Measurements from ENCODE around the gene MTRF1L.
"Not testable (repeated sequence)": the region's sequence is repeated elsewhere in the genome, so short reads cannot be mapped to it uniquely, and the experiment has no call there.

Gene MTRF1L

DNA sequence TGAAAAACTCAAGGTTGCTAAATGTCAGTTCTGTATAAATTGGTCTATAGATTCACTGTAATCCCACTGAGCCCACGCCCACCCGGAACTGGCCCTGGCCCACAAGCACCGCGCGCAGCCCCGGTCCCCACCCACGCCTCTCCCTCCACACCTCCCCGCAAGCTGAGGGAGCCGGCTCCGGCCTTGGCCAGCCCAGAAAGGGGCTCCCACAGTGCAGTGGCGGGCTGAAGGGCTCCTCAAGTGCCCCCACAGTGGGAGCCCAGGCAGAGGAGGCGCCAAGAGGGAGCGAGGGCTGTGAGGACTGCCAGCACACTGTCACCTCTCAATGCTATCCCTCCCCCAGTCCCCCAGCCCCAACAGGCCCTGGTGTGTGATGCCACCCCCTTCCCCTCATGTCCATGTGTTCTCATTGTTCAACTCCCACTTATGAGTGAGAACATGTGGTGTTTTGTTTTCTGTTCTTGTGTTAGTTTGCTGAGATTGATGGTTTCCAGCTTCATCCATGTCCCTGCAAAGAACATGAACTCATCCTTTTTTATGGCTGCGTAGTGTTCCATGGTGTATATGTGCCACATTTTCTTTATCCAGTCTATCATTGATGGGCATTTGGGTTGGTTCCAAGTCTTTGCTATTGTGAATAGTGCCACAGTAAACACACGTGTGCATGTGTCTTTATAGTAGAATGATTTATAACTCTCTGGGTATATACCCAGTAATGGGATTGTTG lies 36.2 kb downstream of the MTRF1L start:
- not testable (repeated sequence) for DNase-seq

DNA sequence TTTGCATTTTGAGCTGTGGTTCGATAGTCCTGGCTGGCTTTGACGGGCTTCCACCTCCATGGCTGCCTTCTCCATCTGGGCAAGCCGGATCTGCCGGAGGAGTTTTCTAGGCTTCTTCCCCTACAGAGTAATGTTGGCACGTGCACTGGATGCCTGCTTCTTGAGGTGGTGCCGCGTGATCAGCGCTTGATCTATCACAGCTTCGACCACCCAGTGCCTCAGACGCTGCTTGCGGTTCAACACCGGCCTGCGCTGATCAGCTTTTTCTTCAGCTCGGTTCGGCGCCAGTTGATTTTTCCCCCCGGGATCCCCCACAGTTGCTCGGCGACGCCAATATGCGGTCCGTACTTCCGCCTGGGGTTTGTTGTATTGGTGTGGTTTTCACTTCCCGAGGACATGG lies 43.2 kb downstream of the MTRF1L start:
- no peak for DNase-seq

DNA sequence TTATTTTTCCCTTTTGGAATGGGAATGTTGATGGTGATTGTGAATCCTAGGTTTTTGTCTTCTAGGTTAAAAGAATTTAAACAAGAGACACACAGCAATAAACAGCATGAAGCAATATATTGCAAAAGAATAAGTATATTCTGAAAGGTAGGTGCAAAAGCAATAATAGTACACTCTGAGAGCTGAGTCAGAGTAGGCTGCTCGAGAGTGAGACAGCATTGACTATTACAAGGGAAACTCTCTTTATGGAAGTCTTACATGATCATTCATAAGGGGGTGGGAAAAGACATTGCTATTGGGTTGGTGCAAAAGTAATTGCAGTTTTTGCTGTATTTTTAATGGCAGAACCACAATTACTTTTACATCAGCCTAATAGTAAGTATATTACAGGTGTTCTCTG lies 44.7 kb downstream of the MTRF1L start:
- DNase-seq: no peak

DNA sequence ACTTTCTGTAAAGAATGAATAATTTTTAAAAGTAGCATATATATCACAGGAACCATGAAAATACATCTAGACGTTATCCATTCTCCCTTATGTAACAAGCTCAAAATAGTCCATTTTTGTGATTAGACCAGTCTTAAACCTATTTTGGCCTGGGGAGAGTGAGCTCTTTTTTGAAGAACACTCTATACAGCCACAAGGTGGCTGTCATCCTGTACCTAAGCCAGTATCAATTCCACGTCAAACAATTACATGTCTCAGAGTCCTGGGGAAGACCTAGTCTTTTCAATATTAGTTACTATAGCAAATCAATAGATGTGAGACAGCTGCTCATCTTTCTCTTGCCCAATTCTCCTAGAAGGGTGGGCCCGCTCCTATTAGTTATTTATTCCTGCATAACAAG lies 48.1 kb downstream of the MTRF1L start:
- DNase-seq: no peak

DNA sequence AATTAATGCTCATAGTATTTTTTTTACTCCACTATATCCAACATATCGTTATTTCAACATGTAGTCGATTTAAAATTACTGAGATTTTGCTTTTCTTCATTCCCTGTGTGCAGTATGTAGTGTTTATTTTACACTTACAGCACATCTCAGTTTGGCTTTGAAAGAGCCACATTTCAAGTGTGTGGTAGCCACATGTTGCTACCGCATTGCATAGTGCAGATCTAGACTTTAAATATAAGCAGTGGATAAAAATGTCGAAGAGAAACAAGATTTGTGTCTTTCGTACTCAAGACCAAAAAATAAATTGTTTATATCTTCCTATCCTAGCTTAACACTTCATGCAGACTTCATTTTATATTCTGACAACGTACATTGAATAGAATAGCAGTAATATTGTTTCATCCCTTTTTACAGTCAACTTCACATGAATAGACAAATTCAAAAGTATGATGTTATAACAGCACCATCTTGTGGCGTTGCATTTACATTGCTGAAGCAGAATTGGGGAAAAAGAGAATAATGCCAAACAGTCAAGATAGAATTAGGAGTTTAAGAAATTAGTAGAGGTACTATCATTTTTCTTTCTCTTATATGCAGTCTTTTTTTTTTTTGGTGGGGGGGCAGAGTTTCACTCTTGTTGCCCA lies 49.5 kb downstream of the MTRF1L start:
- DNase-seq: no peak

DNA sequence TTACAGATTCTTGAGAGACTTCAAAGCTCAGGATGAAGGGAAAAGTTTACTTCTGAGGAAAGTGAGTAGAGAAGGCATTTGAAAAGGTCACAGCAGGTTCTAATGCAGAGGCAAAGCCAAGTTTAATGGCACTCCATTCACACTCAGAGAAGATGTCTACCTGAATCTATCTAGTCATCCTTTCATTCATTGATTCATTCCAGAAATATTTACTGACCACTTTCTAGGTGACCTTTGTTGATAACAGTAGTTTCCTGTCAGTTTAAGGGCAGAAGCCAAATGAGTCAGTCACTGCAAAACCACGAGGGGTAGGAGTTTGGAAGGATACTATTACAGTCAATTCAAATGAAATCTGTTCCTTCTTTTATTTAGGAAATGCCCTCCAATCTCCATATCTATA lies 50.5 kb downstream of the MTRF1L start:
- no peak for DNase-seq

DNA sequence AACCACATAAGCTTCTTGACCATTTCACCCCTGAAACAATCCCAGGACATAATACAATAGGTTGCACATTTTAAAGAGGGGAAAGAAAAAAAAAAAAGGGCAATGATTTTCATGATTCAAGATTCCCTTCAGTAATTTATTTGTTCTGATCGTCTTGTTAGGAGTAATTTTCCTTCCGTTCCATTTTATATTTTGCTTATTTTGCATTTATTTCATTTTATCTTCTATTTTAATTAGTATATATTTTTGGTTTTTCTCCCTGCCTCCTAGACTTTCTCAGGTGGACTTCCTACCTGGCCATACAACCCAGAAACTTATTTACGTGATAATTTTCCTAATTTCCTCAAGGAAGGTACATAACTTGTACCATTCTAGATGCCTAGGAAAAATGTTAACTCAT lies 52.3 kb downstream of the MTRF1L start:
- no peak for DNase-seq

DNA sequence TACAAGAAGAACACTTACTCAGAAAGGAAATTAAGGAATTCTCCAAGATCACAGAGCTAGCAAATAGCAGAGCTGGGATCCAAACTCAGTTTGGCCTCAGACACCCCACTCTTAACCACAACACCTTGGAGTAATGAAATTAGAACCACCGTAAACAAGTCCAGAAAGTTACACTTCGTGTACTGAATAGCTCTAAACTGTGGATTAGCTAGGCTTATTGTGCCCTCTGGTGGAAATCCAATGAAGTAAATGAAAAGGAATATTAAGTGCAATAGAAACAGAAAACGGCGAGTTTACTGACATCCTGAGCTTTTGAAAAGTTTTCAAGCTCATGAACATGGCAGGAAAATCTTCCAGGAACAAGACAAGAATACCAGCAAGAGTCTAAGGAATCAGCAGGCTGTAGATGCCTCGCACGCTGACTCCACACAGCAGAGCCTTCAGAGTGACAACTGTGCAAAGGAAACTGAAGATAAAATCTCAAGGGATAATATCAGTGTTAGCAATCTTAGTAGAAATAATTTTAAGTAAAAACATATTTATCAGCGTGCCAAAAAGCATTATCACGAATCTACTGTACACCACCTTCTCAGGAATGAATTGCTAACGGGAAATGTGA lies 54.2 kb downstream of the MTRF1L start:
- no peak for DNase-seq

DNA sequence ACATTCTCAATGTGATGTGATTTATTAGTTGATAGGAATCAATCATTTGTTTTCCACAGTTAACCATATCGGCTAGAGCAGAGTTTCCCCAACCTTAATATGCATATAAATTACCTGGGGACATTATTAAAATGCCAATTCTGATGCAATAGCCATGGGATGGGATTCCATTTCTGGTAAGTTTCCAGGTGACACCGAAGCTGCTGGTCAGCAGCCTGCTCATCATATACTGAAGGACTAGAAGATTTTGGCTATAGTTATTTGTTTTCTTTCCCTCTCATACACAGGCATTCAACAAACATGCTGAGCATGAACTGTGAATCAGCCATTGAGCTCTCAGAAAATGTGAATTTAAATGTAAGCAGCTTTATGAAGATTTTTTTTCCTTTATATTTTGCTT lies 55.5 kb downstream of the MTRF1L start:
- no peak for DNase-seq

DNA sequence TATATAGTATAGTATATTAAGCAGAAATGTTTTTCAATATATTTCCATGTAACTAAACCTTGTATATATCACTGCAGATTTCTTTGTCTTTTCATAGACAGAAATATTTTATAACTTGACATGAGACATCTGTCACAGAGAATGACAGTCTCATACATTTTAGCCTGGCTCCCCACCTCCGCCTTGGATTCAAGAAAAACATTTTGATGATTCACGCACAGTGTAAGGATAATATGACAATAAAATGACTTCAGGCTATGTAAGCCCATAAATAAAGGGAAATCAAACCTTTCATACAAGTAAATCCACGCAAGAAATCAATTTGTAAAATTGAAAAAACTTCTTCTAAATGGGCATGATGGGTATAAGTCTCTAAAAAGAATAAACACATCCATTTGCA lies 56.0 kb downstream of the MTRF1L start:
- no peak for DNase-seq

DNA sequence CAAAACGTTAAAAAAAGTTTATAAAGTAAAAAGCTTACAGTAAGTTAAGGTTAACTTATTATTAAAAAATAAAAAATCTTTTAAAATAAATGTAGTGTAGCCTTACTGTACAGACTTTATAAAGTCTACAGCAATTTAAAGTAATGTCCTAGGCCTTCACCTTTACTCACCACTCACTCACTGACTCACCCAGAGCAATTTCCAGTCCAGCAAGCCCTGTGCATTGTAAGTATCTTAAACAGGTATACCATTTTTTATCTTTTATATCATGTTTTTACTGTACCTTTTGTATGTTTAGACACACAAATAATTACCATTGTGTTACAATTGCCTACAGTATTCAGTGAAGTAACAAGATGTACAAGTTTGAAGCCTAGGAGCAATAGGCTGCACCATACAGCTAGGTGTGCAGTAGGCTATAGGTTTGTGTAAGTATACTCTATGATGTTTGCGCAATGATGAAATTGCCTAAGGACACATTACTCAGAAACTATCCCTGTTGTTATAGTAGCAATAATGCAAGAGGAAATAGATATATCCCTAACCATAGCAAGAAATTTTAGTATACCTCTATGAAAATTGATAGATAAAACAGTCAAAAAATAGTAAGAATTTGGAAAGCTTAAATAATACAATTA lies 59.1 kb downstream of the MTRF1L start:
- no peak for DNase-seq

DNA sequence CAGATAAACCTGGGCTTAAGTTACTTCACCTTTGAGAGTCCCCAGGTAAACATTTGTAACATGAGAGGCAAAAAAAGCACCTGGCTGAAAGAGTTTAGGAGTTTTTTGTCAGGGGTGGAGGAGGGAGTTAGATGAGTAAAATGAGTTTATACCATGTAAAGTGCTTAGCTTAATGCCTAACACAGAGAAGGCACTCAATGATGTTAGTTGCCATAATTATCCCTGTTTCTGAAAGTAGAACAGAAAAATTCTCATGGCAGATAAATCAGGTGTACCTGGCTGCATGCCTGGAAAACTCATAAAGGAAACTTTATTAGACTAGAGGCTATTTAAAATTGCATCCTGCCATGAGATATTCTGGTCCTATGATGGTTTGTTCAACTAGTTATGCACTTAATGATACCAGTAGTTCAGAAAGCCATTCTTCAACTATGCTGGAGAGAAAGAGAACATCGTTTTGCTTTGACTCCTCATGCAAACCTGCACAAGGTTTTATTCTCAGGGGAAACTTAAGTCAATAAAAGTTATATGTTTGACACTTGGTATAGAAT lies 60.1 kb downstream of the MTRF1L start:
- no peak for DNase-seq

DNA sequence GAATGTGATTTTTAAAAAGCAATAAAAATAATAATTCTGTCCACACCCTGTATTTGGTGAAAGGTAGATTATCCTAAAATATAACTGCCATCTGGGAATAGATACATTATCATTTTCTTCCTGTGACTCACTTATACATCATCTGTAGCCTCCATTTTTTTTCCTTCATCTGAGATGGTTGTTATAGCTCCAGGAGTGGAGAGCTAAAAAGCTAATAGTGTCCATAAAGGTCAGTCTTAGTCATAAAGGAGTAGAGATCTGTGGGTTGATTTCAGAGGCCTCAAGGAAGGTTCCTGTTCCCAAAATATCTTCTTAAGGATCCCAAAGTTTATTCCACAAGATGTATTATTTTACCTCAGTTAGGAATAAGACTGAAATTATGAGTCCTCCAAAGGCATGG lies 60.8 kb downstream of the MTRF1L start:
- no peak for DNase-seq

All from stimulated activated CD4-positive, alpha-beta T cell treated with anti-CD3 and anti-CD28 coated beads, Interleukin-2, amount 100 ng/mL, for 24 hours (primary cell).